Endothelial cell of umbilical vein (primary cell): Measurements from ENCODE around the gene AGMAT. TPM values are rescaled to one million over a fixed set of nuclear protein-coding genes. Genes with fewer than 3 reads are reported as not detected.

ENCODE experiments used
- BruUV-seq: library from RNA; stranded (reverse); fragments of 400-500 nt; replicated peaks from 2 replicates; lab custom pipeline; 2021; lab: Mats Ljungman, UMichigan
- CTCF ChIA-PET: fragments of 300-600, 350-600 bp; sonication (Branson Sonifier 250); formaldehyde crosslinking; loops from one replicate; lab custom pipeline; 2021; ENCODE audit warnings: antibody characterized with exemption, inconsistent platforms; lab: Charles Lee
- POLR2A ChIA-PET: fragments of 300-600, 350-600 bp; sonication (Branson Sonifier 250); formaldehyde crosslinking; loops from one replicate; lab custom pipeline; 2021; ENCODE audit warnings: antibody characterized with exemption, inconsistent platforms; lab: Charles Lee
- DNase-seq: peaks from one replicate; pipeline ENCODE4 v3.0.0-alpha.2; 2011; ENCODE audit warnings: low read depth, low spot score
- FAIRE-seq: peaks from 2 replicates; lab custom pipeline; 2011; peaks lifted over from hg19 to GRCh38; lab: Jason Lieb, UNC
- H2AFZ ChIP-seq: 2 replicates; pipeline ENCODE4 v1.6.0; 2012; ENCODE audit warnings: low read depth, low read length, control low read depth, inconsistent platforms
- H3K27ac ChIP-seq: 2 replicates; pipeline ENCODE4 v1.5.1; 2011; ENCODE audit warnings: low read depth, mild to moderate bottlenecking, control low read depth, low read length, moderate library complexity; ENCODE audit not compliant: insufficient read depth
- H3K27me3 ChIP-seq, 2 experiments: 2 replicates each; pipeline versions ENCODE4 v1.6.0 to v1.6.1; 2011; ENCODE audit warnings: low read length in 2 of 2, mixed read lengths in 1 of 2; ENCODE audit not compliant: control insufficient read depth in 2 of 2, insufficient read depth in 2 of 2
- H3K36me3 ChIP-seq, 2 experiments: 2 replicates in 1 of 2; 3 replicates in 1 of 2; pipeline ENCODE4 v1.5.1; 2011; ENCODE audit warnings: low read length in 2 of 2, mild to moderate bottlenecking in 1 of 2, moderate library complexity in 1 of 2; ENCODE audit not compliant: control insufficient read depth in 2 of 2, insufficient read depth in 2 of 2; ENCODE audit errors: extremely low read depth in 1 of 2
- H3K4me1 ChIP-seq: 3 replicates; pipeline ENCODE4 v1.5.1; 2011; ENCODE audit warnings: mild to moderate bottlenecking, low read length; ENCODE audit not compliant: control insufficient read depth, insufficient read depth; ENCODE audit errors: extremely low read depth
- H3K4me2 ChIP-seq: 2 replicates; pipeline ENCODE4 v1.6.1; 2011; ENCODE audit warnings: low read length, control low read depth, mixed read lengths; ENCODE audit not compliant: insufficient read depth
- H3K4me3 ChIP-seq, 3 experiments: fragments of 200-600 bp in 1 of 3; sonication (generic), shearing (Covaris generic) in 1 of 3; replicated peaks in 1 of 3; 2 replicates each; pipeline ENCODE4 v1.5.1; 2011 to 2016; ENCODE audit warnings: control low read depth in 3 of 3, low read length in 3 of 3, mild to moderate bottlenecking in 2 of 3, inconsistent platforms in 1 of 3, low read depth in 1 of 3, moderate library complexity in 1 of 3; ENCODE audit not compliant: insufficient read depth in 1 of 3
- H3K79me2 ChIP-seq: 2 replicates; pipeline ENCODE4 v1.6.0; 2012; ENCODE audit warnings: low read length, inconsistent platforms; ENCODE audit not compliant: control insufficient read depth, insufficient read depth
- H3K9ac ChIP-seq: replicated peaks from 2 replicates; pipeline ENCODE3; 2011; ENCODE audit warnings: low read length, control low read depth; ENCODE audit not compliant: insufficient read depth; ENCODE audit errors: extremely low read depth
- H3K9me1 ChIP-seq: replicated peaks from 3 replicates; pipeline ENCODE4 v1.6.0; 2011; ENCODE audit warnings: mild to moderate bottlenecking, low read length; ENCODE audit not compliant: control insufficient read depth, insufficient read depth; ENCODE audit errors: extremely low read depth
- H3K9me3 ChIP-seq: replicated peaks from 2 replicates; pipeline ENCODE4 v1.5.1; 2012; ENCODE audit warnings: low read length, inconsistent platforms; ENCODE audit not compliant: control insufficient read depth, insufficient read depth
- H4K20me1 ChIP-seq: replicated peaks from 2 replicates; pipeline ENCODE3; 2011; ENCODE audit warnings: mild to moderate bottlenecking, low read length; ENCODE audit not compliant: control insufficient read depth, insufficient read depth; ENCODE audit errors: extremely low read depth
- CTCF ChIP-seq, 2 donors: IDR thresholded peaks; 1 replicate in 1 of 2; 2 replicates in 1 of 2; pipeline ENCODE4 v1.5.1; 2011; ENCODE audit warnings: low read length in 2 of 2, mild to moderate bottlenecking in 2 of 2, moderate library complexity in 2 of 2, control low read depth in 1 of 2, inconsistent platforms in 1 of 2, low read depth in 1 of 2; ENCODE audit not compliant: insufficient read depth in 1 of 2; ENCODE audit errors: extremely low read depth in 1 of 2
- EZH2 ChIP-seq: IDR thresholded peaks from 2 replicates; pipeline ENCODE4 v1.6.1; 2012; ENCODE audit warnings: borderline replicate concordance, low read depth, mild to moderate bottlenecking, moderate library complexity, low read length, inconsistent platforms; ENCODE audit not compliant: severe bottlenecking
- FOS ChIP-seq: IDR thresholded peaks from 2 replicates; pipeline ENCODE4 v1.6.1; 2011; ENCODE audit warnings: mild to moderate bottlenecking, low read length, moderate library complexity, borderline replicate concordance; ENCODE audit not compliant: insufficient read depth
- GATA2 ChIP-seq: IDR thresholded peaks from 2 replicates; pipeline ENCODE4 v1.7.0; 2011; ENCODE audit warnings: low read depth, mild to moderate bottlenecking, moderate library complexity, mixed read lengths, low read length; ENCODE audit not compliant: insufficient read length, insufficient read depth
- JUN ChIP-seq: IDR thresholded peaks from 2 replicates; pipeline ENCODE4 v1.6.1; 2011; ENCODE audit warnings: borderline replicate concordance, low read depth; ENCODE audit not compliant: insufficient read length, insufficient read depth
- MAX ChIP-seq: IDR thresholded peaks from 2 replicates; pipeline ENCODE4 v1.6.1; 2011; ENCODE audit not compliant: insufficient read depth, insufficient read length
- MYC ChIP-seq: IDR thresholded peaks from one replicate; pipeline ENCODE4 v1.6.1; 2011; ENCODE audit warnings: mild to moderate bottlenecking, low read depth, low read length
- POLR2A ChIP-seq: IDR thresholded peaks from 2 replicates; pipeline ENCODE4 v1.6.1; 2012; ENCODE audit warnings: low read depth, mild to moderate bottlenecking, control low read depth, low read length
- POLR2AphosphoS5 ChIP-seq: IDR thresholded peaks from 2 replicates; pipeline ENCODE4 v1.6.1; 2012; ENCODE audit warnings: low read depth, mild to moderate bottlenecking, control low read depth, low read length, moderate library complexity; ENCODE audit not compliant: insufficient read depth
- dilution Hi-C: fragments of 300-500 bp; cut with MboI; formaldehyde crosslinking; loops from one replicate; pipeline ENCODE4 v1.15.0; 2019; ENCODE audit warnings: low sequenced_read_pairs; ENCODE audit not compliant: extremely low pct_ligation_motif_present
- intact Hi-C: fragments of 100-400 bp; cut with micrococcal nuclease; formaldehyde crosslinking; loops from one replicate; pipeline ENCODE4 v1.10.0; 2022
- polyA plus RNA-seq, 4 experiments: library from polyadenylated mRNA; depleted of rRNA in 3 of 4; stranded (reverse) in 3 of 4; unstranded in 1 of 4; fragments of >200 nt; gene quantifications; 2 replicates each; pipeline versions ENCODE4 v1.2.1 to v1.2.3, GENCODE V29; 2011 to 2012; ENCODE audit warnings: missing spikeins in 1 of 4
- total RNA-seq: library from RNA; stranded (reverse); gene quantifications from 2 replicates; pipeline ENCODE4 v1.2.3, GENCODE V29; 2021

The AGMAT gene
- total and polyA plus RNA-seq, 2 donors (not counting 3 experiments of a cell fraction or from before 2014, with no cell fraction given) = 0.39 to 1.9 TPM

GRCh38 chr1:15578921-15579682 is 5.7 kb downstream of the AGMAT start:
- no peak for FAIRE-seq
- H2AFZ ChIP-seq = no peak overlapping the region
- no peaks in the 10 kb centered on the region for H4K20me1 ChIP-seq
- DNase-seq = no peak
- H3K79me2 ChIP-seq = no peaks in the 10 kb centered on the region
- H3K4me3 ChIP-seq = no peak overlapping the region
- BruUV-seq = no TSS peak
- POLR2A ChIA-PET = no interaction called here
- H3K9me3 ChIP-seq = no peaks in the 10 kb centered on the region
- no peaks in the 10 kb centered on the region for H3K36me3 ChIP-seq
- no peak overlapping the region for H3K9ac ChIP-seq
- CTCF ChIA-PET = interaction anchor here (0.8 to 1.5 kb wide), 4 partner anchors 9 to 17 kb away, joined by 3 to 5 read pairs (median 3); no protein-coding TSS in a partner anchor
- H3K27me3 ChIP-seq = no peaks in the 10 kb centered on the region
- H3K9me1 ChIP-seq = no peaks in the 10 kb centered on the region
- intact Hi-C loops (no loop called here), dilution Hi-C loops (no loop called here)
- H3K4me1 ChIP-seq = no peaks in the 10 kb centered on the region
- no peak overlapping the region for H3K4me2 ChIP-seq
- no peak overlapping the region for H3K27ac ChIP-seq
- no peak for TF ChIP-seq POLR2A
- no peak for TF ChIP-seq CTCF (IDR thresholded peaks at IDR 0.05; ENCODE audit: extremely low read depth in 1 of 2, insufficient read depth in 1 of 2, low read depth in 1 of 2, low read length in 2 of 2)

- no peak for TF ChIP-seq MYC
- TF ChIP-seq JUN = no peak
- TF ChIP-seq POLR2AphosphoS5 = no peak
- no peak for TF ChIP-seq POLR2A
- TF ChIP-seq CTCF (IDR thresholded peaks at IDR 0.05; ENCODE audit: extremely low read depth in 1 of 2, insufficient read depth in 1 of 2, low read depth in 1 of 2, low read length in 2 of 2) = no peak
- TF ChIP-seq FOS = no peak
- TF ChIP-seq MAX = no peak
- no peak for TF ChIP-seq EZH2
- TF ChIP-seq GATA2 = no peak
- intact Hi-C loops (no loop called here), dilution Hi-C loops (no loop called here)
- CTCF ChIA-PET = no interaction called here
- BruUV-seq = no TSS peak
- POLR2A ChIA-PET = no interaction called here
- FAIRE-seq (no peak), DNase-seq (no peak)
- H2AFZ ChIP-seq = no peak overlapping the region
- H3K36me3 ChIP-seq = peaks cover 0 to 3% of the 10 kb centered on the region in 2 experiments
- no peaks in the 10 kb centered on the region for H3K9me3 ChIP-seq
- H3K4me1 ChIP-seq = no peaks in the 10 kb centered on the region
- no peaks in the 10 kb centered on the region for H3K27me3 ChIP-seq
- no peak overlapping the region for H3K4me2 ChIP-seq
- no peak overlapping the region for H3K9ac ChIP-seq
- H4K20me1 ChIP-seq = no peaks in the 10 kb centered on the region
- H3K27ac ChIP-seq = no peak overlapping the region
- H3K79me2 ChIP-seq = no peaks in the 10 kb centered on the region
- no peak overlapping the region for H3K4me3 ChIP-seq
- H3K9me1 ChIP-seq = no peaks in the 10 kb centered on the region
These were observed 7.2 kb downstream of the AGMAT start for GRCh38 chr1:15577691-15578090.
